Thyroid gland (tissue), 4 donors: ENCODE results near the gene OST4.

Experiments used
- CTCF ChIP-seq, 6 experiments: fragments of 200-600 bp in 3 of 6; fragments of 450-650 bp in 3 of 6; sonication (generic) in 3 of 6; IDR thresholded peaks; one replicate each; pipeline ENCODE4 v1.5.1; 2016 to 2019; ENCODE audit warnings: antibody characterized with exemption in 6 of 6, mild to moderate bottlenecking in 2 of 6, inconsistent platforms in 1 of 6, moderate library complexity in 1 of 6
- POLR2A ChIP-seq, 2 donors: fragments of 450-650 bp; IDR thresholded peaks; one replicate each; pipeline ENCODE4 v1.6.1; 2017; ENCODE audit warnings: antibody characterized with exemption in 2 of 2, mild to moderate bottlenecking in 2 of 2, moderate library complexity in 1 of 2

GRCh38 chr2:27039426-27039825, 32.0 kb downstream of the OST4 start:
- TF ChIP-seq POLR2A (IDR thresholded peaks at IDR 0.05): no peak
- TF ChIP-seq CTCF (IDR thresholded peaks at IDR 0.05): no peak
